BE2C (cell line): Measurements from ENCODE around the gene PAGE2B.
"Not testable (repeated sequence)": the region's sequence is repeated elsewhere in the genome, so short reads cannot be mapped to it uniquely, and the experiment has no call there.

Source experiments
- DNase-seq: peaks from one replicate; pipeline ENCODE4 v3.0.0-alpha.2; 2020
- H3K27me3 ChIP-seq: fragments of 250-450 bp; sonication (Bioruptor Pico); 2 replicates; pipeline ENCODE4 v1.5.1; 2020; ENCODE audit warnings: mild to moderate bottlenecking
- H3K36me3 ChIP-seq: fragments of 250-450 bp; sonication (Bioruptor Pico); 2 replicates; pipeline ENCODE4 v1.5.1; 2020; ENCODE audit warnings: mild to moderate bottlenecking
- H3K4me1 ChIP-seq: fragments of 250-450 bp; sonication (Bioruptor Pico); 2 replicates; pipeline ENCODE4 v1.5.1; 2020
- H3K4me3 ChIP-seq: 2 replicates; pipeline ENCODE4 v1.5.1; 2011; ENCODE audit warnings: low read depth, low read length
- H3K9me3 ChIP-seq: fragments of 250-450 bp; sonication (Bioruptor Pico); 2 replicates; pipeline ENCODE4 v1.5.1; 2020
- TF ChIP-seq, protein P1 (sequence below): IDR thresholded peaks from 2 replicates; pipeline ENCODE4 v1.5.1; 2012; ENCODE audit warnings: mild to moderate bottlenecking, low read depth, low read length

Gene PAGE2B

DNA sequence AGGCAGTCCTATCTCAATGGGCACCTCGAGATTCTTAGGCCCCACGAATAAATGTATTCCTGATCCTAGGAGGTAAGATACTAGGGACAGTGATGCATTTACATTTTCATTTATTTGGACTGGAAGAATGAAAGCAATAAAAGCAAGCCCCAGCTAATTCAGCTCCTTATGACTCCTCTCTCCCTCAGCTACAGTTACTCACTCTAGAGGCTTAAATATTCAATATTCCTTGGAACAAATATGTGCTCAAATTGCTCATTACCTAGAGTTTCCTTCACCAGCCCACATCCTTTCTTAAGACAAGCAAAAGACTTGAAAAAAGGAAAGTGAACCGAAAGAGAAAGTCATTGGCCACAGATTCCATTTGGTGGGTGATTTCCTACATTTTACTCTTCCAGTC lies 27.9 kb downstream of the PAGE2B start:
- no peaks in the 10 kb centered on the region for H3K9me3 ChIP-seq

DNA sequence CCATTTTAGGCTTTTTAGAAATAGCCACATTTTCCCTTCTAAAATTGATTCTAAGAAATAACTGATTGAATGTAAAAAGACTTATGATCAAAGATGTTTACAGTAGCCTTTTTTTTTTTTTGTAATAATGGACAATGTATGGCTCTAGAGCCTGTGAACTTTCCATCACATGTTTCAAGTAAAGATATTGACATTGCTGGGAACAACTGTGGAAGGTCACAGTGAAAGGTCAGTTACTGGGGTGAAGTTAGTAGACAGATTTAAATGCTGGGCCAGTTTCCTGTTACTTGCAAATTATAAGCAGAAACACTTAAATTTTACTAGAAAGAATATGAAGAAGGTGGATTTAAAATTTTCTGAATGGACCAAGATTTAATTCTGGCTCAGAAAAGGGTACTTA lies 32.4 kb downstream of the PAGE2B start:
- TF ChIP-seq, protein P1, sequence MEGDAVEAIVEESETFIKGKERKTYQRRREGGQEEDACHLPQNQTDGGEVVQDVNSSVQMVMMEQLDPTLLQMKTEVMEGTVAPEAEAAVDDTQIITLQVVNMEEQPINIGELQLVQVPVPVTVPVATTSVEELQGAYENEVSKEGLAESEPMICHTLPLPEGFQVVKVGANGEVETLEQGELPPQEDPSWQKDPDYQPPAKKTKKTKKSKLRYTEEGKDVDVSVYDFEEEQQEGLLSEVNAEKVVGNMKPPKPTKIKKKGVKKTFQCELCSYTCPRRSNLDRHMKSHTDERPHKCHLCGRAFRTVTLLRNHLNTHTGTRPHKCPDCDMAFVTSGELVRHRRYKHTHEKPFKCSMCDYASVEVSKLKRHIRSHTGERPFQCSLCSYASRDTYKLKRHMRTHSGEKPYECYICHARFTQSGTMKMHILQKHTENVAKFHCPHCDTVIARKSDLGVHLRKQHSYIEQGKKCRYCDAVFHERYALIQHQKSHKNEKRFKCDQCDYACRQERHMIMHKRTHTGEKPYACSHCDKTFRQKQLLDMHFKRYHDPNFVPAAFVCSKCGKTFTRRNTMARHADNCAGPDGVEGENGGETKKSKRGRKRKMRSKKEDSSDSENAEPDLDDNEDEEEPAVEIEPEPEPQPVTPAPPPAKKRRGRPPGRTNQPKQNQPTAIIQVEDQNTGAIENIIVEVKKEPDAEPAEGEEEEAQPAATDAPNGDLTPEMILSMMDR: no peak
- no peak for DNase-seq

More for the DNA sequence above, 27.9 kb downstream of the PAGE2B start:
- TF ChIP-seq, protein P1: no peak
- H3K4me3 ChIP-seq: no peak overlapping the region
- H3K4me1 ChIP-seq: no peaks in the 10 kb centered on the region
- no peaks in the 10 kb centered on the region for H3K27me3 ChIP-seq
- no peak for DNase-seq
- H3K36me3 ChIP-seq: no peaks in the 10 kb centered on the region

DNA sequence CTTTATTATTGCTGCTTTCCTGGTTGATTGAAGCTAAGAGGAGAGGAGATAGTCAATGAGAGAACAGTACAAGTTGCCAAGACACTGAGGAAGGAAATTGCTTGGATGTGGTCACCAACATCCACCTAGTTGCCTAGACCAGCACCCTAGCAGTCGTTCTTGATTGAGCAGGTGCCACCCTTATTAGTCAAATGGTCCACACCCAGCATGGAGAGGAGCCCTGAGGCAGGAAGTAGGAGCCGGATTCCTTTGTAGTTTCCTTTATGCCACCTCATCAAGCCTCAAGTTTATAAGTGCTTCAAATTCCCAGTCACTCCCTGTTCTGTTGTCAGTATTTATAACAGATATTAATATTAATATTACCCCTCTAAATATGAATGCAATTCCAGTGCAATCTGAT lies 33.1 kb downstream of the PAGE2B start:
- TF ChIP-seq, protein P1: no peak
- H3K9me3 ChIP-seq: no peaks in the 10 kb centered on the region
- H3K4me3 ChIP-seq: no peak overlapping the region
- H3K4me1 ChIP-seq: no peaks in the 10 kb centered on the region
- H3K27me3 ChIP-seq: no peaks in the 10 kb centered on the region
- H3K36me3 ChIP-seq: no peaks in the 10 kb centered on the region
- no peak for DNase-seq

More for the DNA sequence above, 32.4 kb downstream of the PAGE2B start:
- Histone ChIP-seq H3K36me3 (no peaks in the 10 kb centered on the region), H3K27me3 (no peaks in the 10 kb centered on the region), H3K4me1 (no peaks in the 10 kb centered on the region), H3K9me3 (no peaks in the 10 kb centered on the region), H3K4me3 (no peak overlapping the region)

DNA sequence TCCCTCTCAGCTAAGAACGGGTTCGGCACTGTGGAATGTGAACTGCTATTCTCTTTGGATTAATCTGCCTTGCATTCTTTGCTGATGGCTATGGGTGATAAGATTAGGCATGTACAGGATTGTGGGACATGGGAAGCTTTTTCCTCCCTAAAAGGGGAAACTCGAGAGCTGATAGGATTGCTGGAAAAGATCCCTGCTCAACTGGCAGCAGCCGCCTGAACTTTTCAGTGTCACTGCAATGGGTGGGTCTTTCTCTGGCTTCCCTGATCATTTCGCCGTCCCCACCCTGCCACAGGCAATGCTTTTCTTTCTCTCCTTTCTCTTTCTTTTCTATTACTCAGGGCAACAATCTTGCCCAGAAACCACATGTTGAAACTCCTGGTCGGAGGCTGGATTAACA lies 34.5 kb downstream of the PAGE2B start:
- no peaks in the 10 kb centered on the region for H3K27me3 ChIP-seq

DNA sequence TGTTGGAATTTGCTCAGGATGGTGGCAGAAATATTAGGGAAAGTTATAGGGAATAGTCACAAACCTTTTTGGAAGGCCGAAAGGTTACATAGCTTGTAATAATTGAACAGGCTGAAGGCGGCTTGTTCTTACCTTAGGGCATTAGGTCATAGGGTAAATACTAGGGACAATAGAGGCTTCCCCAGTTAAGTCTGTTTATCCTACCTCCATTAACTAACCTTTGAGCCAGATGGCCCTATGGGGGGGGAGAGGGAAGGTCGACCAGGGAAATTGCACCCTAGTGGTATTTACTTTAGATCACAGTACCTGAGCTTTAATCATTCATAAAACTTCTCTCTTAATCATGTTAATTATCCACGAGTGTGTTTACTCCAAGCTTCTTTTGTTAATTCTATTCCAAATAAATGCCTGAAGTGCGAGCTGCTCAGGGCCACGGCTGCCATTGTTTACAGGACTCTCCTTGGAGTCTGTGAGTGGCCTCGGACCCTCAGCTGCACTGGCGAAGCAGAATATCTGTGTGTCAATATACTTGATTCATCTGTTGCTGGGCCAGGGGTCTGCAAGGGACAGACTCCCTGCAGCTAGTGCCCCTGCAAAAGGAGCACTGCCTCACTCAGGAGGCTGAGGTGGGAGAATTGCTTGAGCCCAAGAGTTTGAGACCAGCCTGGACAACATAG lies 36.9 kb downstream of the PAGE2B start:
- TF ChIP-seq, protein P1: no peak
- no peaks in the 10 kb centered on the region for H3K27me3 ChIP-seq
- H3K36me3 ChIP-seq: no peaks in the 10 kb centered on the region
- H3K9me3 ChIP-seq: no peaks in the 10 kb centered on the region
- no peak for DNase-seq
- no peaks in the 10 kb centered on the region for H3K4me1 ChIP-seq
- H3K4me3 ChIP-seq: no peak overlapping the region

More for the DNA sequence above, 34.5 kb downstream of the PAGE2B start:
- H3K4me1 ChIP-seq: no peaks in the 10 kb centered on the region
- no peaks in the 10 kb centered on the region for H3K36me3 ChIP-seq
- no peaks in the 10 kb centered on the region for H3K9me3 ChIP-seq
- H3K4me3 ChIP-seq: no peak overlapping the region
- TF ChIP-seq, protein P1: no peak
- DNase-seq: no peak

DNA sequence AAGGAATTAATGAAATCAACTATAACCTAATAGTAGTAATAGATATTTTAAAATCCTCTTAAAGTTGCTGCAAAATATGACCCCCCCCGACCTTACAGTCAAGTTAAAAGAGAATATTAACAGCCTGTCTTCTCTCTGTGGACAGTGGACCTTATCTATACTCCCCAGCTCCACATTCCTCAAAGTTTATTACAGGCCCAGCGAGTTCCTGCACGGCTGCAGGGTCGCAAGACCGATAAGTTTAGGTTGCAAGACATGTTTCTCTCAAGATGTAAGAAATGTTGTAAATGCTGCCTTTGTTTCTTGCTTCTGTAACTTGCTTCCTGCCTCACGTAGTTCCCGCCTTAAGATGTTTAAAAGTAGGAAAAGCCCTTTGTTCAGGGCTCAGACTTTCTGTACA lies 41.8 kb downstream of the PAGE2B start:
- not testable (repeated sequence) for H3K4me1 ChIP-seq, H3K36me3 ChIP-seq, H3K27me3 ChIP-seq, H3K4me3 ChIP-seq, DNase-seq, H3K9me3 ChIP-seq

DNA sequence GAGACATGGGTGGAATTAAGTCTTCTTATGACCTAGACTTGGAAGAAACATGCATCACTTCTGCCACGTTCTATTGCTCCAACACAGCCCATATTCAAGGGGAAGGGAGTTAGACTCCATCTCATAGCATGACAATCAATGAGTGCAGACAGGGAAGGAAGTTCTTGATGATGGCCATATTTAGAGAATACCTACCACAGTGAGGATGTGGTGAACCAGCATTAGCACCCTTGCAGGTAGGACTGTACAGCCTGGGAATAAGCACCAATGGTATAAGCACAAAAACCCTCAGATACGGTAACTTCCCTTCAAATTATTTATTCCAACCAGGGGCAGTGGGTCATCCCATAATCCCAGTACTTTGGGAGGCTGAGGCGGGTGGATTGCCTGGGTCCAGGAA lies 43.7 kb downstream of the PAGE2B start:
- TF ChIP-seq, protein P1: no peak
- no peak for DNase-seq
- Histone ChIP-seq H3K36me3 (no peaks in the 10 kb centered on the region), H3K9me3 (no peaks in the 10 kb centered on the region), H3K27me3 (no peaks in the 10 kb centered on the region), H3K4me3 (no peak overlapping the region), H3K4me1 (no peaks in the 10 kb centered on the region)
